Activated T-helper 9 cell treated with anti-CD3 and anti-CD28 coated beads, Interleukin-2, amount 50 U/mL, for 16 hours (primary cell): ENCODE data around the gene NCF2.

ENCODE experiments used
- DNase-seq: peaks from one replicate; pipeline ENCODE4 v3.0.0-alpha.2; 2020; ENCODE audit warnings: low read depth

NCF2 gene

GRCh38 chr1:183612407-183612806, 22.1 kb upstream of the NCF2 start:
- DNase-seq = no peak

DNA sequence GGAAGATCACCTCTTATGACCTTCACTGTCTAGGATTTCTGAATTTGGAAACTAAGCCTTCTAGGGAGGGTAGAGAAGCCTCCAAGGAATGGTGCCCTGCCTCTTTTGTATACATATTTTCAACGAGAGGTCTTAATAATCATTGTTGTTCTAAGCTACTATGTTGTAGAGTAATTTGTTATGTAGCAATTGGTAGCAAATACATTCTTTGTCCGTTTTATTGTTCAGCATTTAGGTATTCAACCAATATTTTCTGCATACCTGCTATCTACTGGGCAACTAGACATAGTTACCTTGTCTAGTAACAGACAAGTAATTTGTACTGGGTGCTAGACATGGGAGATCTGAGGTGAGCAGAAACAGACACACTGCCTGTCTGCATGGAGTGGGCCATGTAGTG, 20.8 kb upstream of the NCF2 start:
- DNase-seq = no peak

GRCh38 chr1:183609759-183610452, 19.6 kb upstream of the NCF2 start:
- no peak for DNase-seq

GRCh38 chr1:183609313-183609712, 19.1 kb upstream of the NCF2 start:
- DNase-seq = no peak

- no peak for DNase-seq
Measured at GRCh38 chr1:183607322-183607980, 17.2 kb upstream of the NCF2 start.

- DNase-seq = no peak
Measured at GRCh38 chr1:183605904-183606303, 15.6 kb upstream of the NCF2 start.

GRCh38 chr1:183604815-183605214, 14.6 kb upstream of the NCF2 start:
- no peak for DNase-seq

DNA sequence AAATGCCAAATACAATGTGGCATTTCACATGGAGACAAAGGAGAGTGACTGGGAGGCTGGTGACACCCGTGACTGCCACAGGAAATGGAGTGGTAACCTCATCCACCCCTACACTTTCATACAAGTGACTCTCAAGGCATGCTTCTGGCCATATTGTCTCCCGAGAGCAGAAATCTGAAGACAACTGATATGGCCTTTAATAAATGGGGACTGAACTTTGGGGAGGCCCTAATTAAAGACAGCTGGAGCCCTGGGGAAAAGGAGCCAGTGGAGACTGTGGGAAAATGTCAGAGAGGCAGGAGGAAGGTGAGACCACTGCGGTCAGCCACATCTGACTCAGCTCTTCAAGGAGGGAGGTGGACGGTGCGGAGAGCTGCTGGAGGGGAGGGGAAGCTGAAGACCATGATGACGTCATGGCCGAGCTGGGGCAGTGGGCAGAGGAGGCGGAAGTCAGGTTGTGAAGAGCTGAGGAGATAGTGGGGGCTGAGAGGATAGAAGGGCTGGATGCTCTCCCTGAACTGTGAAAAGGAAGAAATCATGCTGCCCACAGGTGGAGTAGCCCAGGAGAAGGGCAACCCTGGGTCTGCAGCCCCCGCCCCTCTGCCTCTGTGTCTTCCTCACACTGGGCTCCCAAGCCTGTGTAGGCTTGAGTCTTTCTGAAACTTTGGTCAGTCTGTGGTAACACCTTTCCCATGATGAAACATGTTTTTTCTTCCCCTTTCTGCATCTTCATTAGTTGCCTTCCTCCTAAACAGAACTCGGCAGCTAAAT, 14.0 kb upstream of the NCF2 start:
- DNase-seq = no peak

DNA sequence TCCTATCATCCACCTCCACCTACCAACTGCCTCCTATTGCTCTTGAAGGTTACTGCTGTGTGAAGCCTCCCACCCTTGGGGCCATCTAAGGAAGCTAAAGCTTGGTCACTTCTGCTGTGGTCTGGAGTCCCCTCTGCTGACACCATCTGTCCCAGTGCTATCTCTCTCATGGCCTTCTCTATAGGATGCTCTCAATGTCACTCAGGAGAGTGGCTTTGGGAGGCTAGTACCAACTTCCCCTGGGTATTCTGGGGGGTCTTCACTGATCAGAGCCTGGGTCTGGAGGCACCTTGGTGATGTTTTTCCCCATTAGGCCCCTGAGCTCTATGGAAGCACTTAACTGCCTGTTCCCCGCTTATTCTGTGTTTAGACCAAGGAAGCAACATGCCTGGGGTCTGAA, 12.3 kb upstream of the NCF2 start:
- DNase-seq = no peak

DNA sequence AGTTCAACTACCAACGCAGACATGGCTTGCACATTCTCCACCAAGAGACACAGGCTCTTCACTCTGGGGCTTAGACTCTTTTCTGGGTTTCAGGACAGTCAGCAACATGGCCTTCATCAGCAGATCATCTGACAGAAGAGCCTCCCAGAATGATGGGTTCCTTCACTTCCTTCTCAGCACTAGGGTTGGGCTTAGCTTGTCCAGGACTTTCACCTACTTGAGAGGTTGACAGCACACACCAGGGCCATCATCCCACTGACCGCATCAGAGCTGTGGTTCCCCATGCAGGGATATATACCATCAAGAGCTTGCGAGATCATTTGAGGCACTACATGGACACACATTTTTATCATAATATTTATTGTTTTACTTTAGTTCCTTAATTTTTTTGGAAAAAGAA, 10.4 kb upstream of the NCF2 start:
- DNase-seq = no peak

GRCh38 chr1:183600136-183600535, 9.9 kb upstream of the NCF2 start:
- DNase-seq = no peak

DNA sequence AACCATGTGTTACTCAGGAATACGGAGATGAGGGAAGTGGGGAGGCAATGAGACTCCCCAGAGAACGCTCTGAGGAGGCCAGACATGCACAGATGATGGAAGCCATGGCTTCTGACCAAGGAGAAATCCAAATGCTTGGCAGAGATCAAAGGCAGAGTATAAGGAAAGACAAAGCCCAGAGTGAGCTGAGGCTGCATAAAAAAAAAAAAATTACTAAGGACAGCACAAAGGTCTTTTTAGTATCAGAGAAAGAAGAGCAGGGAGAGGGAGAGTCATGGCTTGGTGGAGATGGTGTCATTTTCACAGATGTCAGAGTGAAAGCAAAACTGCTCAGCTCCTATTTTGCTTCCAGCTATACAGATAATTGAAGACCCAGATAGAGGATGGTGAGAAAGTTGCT, 8.1 kb upstream of the NCF2 start:
- no peak for DNase-seq

DNA sequence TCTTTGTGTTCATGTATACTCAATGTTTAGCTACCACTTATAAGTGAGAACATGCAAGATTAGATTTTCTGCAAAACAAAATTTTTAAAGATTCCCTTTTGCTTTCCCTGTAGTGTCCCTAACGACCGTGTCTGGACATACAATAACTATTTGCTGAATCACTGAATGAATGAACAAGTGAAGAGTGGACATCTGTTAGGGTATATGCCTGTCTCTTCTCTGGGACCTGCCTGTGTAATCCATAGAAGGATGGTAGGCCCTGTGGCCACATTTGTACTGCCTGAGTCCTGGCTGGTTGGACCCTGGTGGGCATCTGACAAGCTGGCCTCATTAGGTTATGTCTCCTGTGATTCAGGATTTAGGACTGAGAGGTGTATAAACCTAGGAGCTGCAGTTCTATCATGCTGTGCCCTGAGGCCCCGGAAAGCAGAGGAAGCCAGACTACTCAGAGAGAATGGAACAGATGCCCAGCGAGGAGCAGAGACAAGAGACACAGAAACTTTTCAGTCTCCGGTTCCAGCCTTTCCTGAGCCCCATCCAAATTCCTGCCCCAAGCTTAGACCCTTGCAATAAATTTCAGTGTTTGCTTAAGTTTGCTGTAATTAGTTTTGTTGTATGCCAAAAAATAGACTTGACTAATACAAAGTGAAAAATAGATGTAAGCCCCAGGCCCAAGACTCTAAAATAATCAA, 7.5 kb upstream of the NCF2 start:
- DNase-seq = no peak

- no peak for DNase-seq
Measured at GRCh38 chr1:183596500-183596899, 6.2 kb upstream of the NCF2 start.

DNA sequence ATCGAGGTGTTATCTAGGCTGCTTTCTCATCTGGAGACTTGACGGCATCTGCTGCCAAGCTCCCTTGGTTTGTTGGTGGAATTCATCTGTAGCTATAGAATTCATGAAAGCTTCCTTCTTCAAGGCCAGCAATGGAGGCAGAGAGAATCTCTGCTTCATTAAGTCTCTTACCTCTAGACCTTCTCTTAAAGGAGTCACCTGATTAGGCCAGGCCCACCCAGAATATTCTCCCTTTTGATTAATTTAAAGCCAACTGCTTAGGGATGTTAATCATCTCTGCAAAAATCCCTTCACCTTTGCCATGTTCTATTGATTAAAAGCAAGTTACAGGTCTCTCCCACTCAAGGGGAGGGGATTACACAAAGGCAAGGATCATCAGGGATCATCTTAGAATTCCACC, 5.3 kb upstream of the NCF2 start:
- no peak for DNase-seq

DNA sequence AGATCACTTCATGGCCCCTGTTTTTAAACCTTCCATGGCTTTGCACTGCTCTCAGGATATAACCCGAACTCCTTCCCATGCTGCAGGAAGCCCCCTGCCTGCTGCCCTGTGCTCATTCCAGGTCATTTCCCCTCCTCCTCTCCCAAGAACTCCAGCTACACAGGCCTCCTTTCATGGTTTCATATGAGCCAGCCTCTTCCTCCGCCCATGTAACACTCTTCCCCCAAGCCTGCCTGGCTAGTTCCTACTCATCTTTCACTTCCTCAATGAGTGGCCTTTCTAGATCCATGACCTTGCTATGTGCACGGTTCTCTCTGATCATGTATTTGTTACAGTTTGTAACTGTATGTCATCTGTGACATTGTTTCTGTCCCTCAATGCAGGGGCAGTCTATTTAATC, 3.1 kb upstream of the NCF2 start:
- DNase-seq = no peak

GRCh38 chr1:183592733-183593132, 2.5 kb upstream of the NCF2 start:
- no peak for DNase-seq

GRCh38 chr1:183589874-183590243, 400 bp downstream of the NCF2 start:
- no peak for DNase-seq

GRCh38 chr1:183589384-183589783, 875 bp downstream of the NCF2 start:
- DNase-seq = no peak

- no peak for DNase-seq
Measured at GRCh38 chr1:183588827-183589226, 1.4 kb downstream of the NCF2 start.

- no peak for DNase-seq
Measured at GRCh38 chr1:183586926-183587325, 3.3 kb downstream of the NCF2 start.

GRCh38 chr1:183586455-183586854, 3.8 kb downstream of the NCF2 start:
- no peak for DNase-seq

DNA sequence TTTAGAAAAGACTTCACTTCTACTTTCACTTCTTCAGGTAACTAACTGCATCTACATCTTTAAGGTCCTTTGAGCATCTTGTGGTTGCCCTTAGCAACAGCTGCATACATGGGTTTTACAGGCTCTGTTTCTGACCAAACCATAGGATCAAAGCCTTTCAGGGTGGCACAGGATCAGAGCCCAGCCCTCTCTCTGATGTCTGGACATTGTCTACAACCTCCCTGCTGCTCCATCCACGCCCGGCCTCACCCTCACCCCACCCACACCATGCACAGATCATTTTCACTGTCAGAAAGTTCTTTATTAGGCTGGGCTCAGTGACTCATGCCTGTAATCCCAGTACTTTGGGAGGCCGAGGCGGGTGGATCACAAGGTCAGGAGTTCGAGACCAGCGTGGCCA, 5.2 kb downstream of the NCF2 start:
- DNase-seq = no peak
